ENCODE measurements around the gene NRCAM.

NRCAM gene

GRCh38 chr7:108307595-108307994 is 148.6 kb downstream of the NRCAM start:
- Histone ChIP-seq H3K4me1 (ENCODE audit: control insufficient read depth, insufficient read depth, low read length) (no peaks in the 10 kb centered on the region), H3K9me3 (ENCODE audit: control insufficient read depth, insufficient read depth, low read depth, low read length) (no peaks in the 10 kb centered on the region), H3K36me3 (ENCODE audit: control insufficient read depth in 2 of 2, insufficient read depth in 1 of 2, low read length in 2 of 2) (no peaks in the 10 kb centered on the region), H3K4me3 (ENCODE audit: low read depth, low read length) (no peak overlapping the region), H3K27ac (ENCODE audit: extremely low read depth, low read depth, low read length) (no peak overlapping the region)
- ChIA-PET CTCF (no interaction called here), POLR2A (no interaction called here)
- TF ChIP-seq BCL6B (tag by site-specific recombination; IDR thresholded peaks at IDR 0.05) (no peak), KLF17 (tag by site-specific recombination; IDR thresholded peaks at IDR 0.05) (no peak), ZIC2 (tag by site-specific recombination; IDR thresholded peaks at IDR 0.05) (peak; percentile 61), CTCF (tag by site-specific recombination; IDR thresholded peaks at IDR 0.05) (no peak), HIC1 (tag by site-specific recombination; IDR thresholded peaks at IDR 0.05) (no peak), ZBTB6 (tag by site-specific recombination; IDR thresholded peaks at IDR 0.05) (no peak), ZNF510 (tag by site-specific recombination; IDR thresholded peaks at IDR 0.05; ENCODE audit: insufficient replicate concordance) (no peak), ZNF514 (tag by site-specific recombination; IDR thresholded peaks at IDR 0.05) (no peak)

- no peak for TF ChIP-seq ZNF148 (tag by site-specific recombination; IDR thresholded peaks at IDR 0.05; ENCODE audit: borderline replicate concordance)
- no peak for TF ChIP-seq ZNF18 (tag by site-specific recombination; IDR thresholded peaks at IDR 0.05)
- Histone ChIP-seq H3K4me1 (ENCODE audit: control insufficient read depth, insufficient read depth, low read length) (no peaks in the 10 kb centered on the region), H3K36me3 (ENCODE audit: control insufficient read depth in 2 of 2, insufficient read depth in 1 of 2, low read length in 2 of 2) (no peaks in the 10 kb centered on the region), H3K4me3 (ENCODE audit: low read depth, low read length) (no peak overlapping the region), H3K27ac (ENCODE audit: extremely low read depth, low read depth, low read length) (no peak overlapping the region), H3K9me3 (ENCODE audit: control insufficient read depth, insufficient read depth, low read depth, low read length) (no peaks in the 10 kb centered on the region)
- ChIA-PET POLR2A (no interaction called here), CTCF (no interaction called here)
Measured at GRCh38 chr7:108307194-108307593, 149.0 kb downstream of the NRCAM start.
